GM21717 (cell line): ENCODE data around the gene TBC1D22A.
"Not testable (repeated sequence)": the region's sequence is repeated elsewhere in the genome, so short reads cannot be mapped to it uniquely, and the experiment has no call there.

Source experiments
- ATAC-seq: cut with Tn5 transposase; IDR thresholded peaks from one replicate; pipeline ENCODE4 v1.9.1; 2021; ENCODE audit warnings: mild to moderate bottlenecking, moderate library complexity; ENCODE audit not compliant: unreplicated experiment

Gene TBC1D22A

DNA sequence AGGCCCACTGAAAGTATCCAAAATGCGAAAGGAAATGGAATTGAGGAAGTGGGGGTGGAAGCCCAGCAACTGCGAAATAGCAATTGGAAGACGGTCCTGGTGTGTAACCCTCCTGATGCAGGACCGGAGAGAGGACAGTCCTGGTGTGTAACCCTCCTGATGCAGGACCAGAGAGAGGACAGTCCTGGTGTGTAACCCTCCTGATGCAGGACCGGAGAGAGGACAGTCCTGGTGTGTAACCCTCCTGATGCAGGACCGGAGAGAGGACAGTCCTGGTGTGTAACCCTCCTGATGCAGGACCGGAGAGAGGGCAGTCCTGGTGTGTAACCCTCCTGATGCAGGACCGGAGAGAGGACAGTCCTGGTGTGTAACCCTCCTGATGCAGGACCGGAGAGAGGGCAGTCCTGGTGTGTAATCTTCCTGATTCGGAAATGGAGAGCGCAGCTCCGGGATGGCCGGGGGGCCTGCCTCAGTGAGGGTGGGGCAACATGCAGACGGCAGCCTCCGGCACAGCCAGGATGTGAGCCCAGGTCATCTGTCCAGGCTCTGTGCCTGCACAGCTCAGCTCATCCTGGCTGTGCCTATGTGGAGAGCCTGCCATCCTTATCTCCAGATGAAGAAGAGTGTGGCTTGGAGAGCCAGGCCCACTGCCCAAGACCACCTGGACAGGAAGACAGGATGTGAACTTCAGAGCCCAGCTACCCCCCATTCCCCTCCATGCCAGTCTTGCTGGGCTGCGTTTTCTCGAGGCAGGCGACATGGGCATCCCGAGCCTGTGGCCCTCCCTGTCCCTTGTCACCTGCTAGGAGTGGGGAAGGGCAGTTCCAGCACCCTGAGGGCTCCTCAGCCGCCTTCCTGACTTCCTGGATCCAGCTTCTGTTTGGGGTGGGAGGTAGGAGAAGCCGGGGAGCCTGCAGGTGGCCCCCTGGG, 408.3 kb downstream of the TBC1D22A start:
- ATAC-seq: not testable (repeated sequence)

DNA sequence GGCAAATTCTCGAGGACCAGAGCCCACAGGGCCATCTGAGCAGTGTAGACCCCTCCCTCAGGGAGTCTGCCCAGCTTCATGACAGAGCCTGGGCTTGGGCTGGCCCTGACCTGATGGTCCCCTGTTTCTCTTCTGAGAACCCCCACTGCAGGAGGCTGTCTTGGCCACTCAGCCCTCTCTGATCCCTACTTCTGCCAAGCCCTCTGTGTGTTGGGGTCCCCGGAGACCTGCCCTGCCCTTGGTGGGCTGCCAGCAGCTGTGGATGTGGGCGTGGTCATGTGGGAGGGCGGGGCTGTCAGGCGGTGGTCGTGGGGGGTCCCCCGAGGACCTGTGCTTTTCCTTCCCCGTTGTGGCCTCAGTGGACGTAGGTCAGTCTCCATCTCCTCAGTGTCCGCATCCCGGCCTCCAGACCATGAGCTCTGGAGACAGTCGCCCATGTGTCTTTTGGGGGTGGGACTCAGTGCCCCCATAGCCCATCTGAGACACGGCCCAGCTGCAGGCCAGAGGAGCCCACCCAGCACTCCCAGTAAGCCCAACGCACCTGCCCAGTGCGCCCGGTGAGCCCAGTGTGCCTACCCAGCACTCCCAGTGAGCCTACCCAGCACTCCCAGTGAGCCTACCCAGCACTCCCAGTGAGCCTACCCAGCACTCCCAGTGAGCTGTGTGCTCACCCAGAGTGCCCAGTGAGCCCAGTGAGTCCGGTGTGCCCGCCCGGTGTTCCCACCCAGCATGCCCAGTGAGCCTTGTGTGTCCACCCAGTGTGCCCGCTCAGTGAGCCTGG, 409.2 kb downstream of the TBC1D22A start:
- no peak for ATAC-seq

DNA sequence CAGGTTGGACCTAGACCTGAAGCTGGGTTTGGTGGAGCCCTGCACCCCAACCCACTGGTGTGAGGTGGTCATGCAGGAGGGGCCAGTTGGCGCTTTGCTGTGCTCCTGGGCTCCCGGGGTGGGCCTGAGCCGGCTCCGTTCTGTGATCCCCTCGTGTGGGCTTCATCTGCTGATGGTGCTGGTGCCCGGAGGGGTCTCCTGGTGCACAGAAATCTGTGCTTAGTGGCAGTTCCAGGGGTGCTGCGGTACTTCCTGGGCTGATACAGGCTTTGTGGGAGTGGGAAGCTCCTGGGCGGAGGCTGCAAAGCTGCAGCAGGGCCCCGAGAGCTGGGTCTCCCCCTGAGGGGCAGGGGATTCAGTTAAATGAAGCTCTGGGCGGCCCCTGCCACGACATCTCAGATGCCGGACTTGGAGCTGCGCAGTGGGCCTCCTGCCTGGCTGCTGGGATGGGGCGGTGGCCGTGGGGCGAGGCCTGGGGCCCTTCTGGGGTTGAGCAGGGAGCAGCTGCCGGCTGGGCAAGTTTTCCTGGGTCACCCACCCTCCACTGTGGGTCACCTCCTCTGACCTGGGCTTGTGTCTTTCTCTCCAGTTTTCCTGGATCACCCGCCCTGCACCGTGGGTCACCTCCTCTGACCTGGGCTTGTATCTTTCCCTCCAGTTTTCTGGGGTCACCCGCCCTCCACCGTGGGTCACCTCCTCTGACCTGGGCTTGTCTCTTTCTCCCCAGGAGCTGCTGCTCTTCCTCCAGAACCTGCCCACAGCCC, 410.5 kb downstream of the TBC1D22A start:
- ATAC-seq: no peak

DNA sequence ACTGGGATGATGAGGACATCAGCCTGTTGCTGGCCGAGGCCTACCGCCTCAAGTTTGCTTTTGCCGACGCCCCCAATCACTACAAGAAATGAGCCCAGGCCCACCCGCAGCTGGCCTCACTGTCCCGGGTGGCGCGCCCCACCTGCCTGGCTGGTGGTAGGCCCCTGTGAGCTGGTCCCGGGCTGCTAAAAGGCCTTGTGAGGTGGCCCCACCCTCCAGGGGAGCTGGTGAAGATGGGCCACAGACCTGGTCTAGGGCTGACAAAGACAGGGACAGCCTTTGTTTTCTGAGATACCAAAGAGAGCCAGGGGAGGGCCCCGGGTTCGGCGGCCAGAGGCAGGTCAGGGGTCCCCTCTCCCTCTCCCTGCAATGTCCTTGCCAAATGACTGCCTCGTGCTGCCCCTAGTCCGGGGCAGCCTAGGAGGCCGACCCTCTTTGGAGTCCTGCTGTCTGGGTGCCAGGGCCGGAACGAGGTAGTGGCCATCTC, 411.1 kb downstream of the TBC1D22A start:
- ATAC-seq: no peak

DNA sequence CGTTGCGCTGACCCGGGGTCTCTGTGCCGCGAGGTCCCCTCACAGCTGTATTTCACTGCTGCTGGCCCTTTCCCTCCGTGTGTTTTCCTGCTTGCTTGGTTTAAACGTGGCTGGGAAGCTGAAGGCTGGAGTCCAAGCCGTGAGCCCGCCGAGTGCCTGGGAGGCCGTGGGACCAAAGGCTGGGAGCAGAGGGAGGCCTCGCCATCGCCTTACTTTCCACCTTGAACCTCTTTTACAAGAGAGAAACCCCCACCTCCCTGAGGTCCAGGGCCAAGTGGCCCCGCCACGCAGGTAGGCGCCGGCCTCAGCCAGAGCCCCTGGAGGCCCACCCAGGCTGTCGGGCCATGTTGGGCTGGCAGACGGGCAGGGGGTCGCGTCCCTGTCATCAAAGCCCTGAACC, 411.6 kb downstream of the TBC1D22A start:
- no peak for ATAC-seq

DNA sequence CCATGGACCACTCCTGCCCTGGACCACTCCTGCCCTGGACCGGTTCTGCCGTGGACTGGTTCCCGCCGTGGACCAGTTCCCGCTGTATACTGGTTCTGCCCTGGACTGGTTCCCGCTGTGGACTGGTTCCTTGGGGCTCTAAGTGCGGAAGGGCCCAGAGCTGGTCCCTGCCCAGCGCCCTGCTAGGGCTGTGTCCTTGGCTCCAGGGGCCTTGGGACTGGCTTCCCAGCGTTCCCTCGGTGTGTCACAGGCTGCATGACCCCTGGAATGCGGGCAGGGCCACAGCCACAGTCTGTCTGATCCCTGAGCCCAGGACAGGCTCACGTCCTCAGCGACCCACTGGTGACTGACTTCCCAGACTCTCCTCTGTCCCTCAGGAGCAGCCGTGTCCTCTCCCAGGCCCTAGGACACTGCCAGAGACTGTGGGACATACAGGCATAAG, 412.2 kb downstream of the TBC1D22A start:
- no peak for ATAC-seq

DNA sequence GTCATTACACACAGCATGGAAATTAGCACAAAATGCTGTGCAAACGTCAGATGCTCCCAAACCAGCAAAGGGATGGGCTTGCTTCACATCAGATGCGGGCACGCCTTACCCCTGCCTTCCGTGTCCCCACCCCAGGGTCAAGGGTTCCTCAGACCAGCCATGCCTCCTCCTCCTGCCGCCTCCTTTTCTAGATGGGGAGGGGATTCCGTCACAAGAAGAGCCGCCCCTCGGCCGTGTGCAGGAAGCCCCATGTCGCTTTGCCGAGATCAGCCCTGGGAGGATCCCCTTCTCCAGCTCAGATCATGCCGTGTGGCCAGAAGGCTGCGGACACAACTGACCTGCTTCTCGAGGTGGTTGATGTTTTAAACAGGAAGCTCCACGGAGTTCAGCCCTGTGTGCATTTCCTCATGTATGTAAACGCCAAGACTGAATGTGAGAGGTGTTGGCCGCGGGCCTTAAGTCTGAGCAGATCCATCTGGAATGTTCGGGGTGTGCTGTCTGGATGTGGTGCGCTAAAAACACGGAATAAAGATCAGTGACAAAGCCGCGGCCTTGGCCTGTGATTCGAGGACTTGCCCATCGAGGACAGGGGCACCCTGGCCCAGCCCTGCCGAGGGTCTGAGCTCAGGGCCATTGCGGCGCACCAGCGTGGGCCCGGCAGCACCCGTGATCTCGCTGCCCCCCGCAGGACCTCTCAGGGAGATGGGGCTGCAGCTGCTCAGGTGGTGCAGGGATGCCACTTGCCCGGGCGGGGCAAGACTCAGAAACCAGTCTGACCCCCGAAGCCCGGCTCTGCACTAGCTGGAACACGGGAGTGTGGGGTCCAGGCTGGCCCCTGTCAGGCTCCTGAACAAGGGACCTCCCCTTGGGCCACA, 412.9 kb downstream of the TBC1D22A start:
- no peak for ATAC-seq

DNA sequence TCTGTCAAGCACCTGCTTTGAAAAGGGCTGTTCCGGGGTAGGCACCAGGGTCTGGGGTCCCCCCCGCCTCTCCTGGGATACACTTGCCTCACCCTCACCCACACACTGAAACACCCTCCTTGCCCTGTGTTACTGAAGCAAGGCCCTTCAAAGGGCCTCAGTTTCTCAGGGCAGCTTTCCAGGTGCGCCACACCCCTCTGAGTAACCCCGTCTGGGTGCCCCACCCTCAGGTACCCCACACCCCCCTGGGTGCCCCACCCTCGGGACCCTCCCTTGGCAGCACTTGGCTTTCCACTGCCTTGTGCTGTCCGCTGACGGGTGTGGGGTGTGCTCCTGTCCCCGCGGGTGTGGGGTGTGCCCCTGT, 413.6 kb downstream of the TBC1D22A start:
- no peak for ATAC-seq

DNA sequence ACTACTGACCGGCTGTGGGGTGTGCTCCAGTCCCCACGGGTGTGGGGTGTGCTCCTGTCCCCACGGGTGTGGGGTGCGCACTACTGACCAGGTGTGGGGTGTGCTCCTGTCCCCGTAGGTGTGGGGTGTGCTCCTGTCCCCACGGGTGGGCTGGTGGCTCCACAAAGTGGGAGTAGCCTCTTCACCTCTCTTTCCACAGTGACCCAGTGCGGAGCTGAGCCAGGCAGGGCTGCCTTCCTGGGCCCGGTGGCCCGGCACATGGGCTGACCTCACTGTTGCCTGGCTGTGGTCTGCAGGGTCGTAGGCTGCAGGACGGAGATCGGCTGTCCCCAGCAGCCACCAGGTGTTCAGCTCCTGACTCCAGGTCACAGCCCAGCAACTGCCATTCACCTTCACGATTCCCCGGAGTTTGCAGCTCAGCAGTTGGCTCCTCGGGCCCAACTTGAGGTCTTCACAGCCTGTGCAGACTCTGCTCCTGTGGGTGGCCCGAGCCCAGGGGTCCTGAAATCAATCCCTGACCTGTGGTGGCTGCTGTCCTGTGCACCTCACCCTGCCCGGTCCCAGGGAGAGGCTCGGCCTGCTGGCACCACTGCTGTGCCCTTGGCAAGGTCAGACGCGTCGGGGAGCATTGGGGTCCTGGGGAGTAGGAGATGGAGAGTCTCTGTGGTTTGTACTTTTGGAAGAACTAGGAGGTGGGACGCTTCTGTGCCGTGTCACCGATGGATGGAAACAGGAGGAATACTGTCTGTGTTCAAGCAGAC, 414.3 kb downstream of the TBC1D22A start:
- ATAC-seq: no peak

DNA sequence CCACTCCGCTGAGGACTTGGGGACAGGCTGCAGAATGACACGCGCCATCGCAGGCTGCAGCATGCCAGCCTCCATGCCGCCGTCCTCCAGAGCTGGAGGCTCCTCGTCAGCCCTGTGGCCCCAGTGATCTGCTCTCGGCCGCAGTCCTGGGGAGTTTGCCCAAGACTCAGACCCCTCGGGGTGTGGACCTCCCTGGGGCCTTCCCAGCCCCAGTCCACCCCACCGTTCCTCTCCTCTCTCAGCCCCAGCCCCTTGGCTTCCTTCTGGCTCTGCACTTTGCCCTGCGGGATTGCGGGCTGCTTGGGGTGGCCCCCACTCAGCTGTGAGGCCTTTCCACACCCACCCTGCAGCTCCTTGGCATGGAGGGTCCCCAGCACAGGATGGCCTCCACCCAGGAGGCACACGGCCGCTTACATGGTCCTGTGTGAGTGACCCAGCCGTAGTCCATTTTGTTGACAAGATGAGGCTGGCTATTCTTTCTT, 414.9 kb downstream of the TBC1D22A start:
- ATAC-seq: no peak

DNA sequence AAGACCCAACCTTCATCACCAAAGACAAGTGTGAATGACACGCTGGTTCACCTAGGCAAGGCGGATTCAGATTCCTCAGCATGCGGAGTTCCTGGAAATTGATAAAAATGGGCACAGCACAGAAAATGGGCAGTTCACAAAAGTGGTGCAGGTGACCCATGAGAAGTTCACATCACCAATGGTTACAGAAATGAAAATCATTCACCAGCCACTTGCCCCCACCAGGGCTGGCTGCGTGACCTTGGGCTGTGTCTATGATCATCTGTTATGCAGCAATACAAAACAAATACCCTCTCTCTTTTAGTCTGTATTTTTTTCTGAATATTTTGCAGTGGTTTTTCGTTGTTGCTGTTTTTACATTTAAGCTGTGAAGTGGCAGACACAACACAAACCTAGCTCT, 415.9 kb downstream of the TBC1D22A start:
- no peak for ATAC-seq

DNA sequence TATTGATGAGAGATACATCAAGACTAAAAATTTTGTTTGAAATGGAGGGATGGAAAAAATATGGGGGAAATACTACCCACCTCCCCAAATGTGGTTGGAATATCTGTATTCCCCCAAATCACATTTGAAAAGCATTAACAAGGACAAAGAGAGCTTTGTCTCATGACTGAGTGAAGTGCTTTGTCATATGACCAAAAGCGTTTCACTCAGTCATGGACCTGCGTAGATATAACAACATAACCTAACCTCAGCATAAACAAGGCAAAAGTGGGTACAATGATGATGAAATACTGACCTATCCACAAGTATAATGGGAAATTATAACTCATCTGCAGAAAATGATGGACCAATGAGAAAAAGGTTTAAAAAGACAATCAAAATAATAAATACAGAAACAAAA, 418.3 kb downstream of the TBC1D22A start:
- no peak for ATAC-seq

DNA sequence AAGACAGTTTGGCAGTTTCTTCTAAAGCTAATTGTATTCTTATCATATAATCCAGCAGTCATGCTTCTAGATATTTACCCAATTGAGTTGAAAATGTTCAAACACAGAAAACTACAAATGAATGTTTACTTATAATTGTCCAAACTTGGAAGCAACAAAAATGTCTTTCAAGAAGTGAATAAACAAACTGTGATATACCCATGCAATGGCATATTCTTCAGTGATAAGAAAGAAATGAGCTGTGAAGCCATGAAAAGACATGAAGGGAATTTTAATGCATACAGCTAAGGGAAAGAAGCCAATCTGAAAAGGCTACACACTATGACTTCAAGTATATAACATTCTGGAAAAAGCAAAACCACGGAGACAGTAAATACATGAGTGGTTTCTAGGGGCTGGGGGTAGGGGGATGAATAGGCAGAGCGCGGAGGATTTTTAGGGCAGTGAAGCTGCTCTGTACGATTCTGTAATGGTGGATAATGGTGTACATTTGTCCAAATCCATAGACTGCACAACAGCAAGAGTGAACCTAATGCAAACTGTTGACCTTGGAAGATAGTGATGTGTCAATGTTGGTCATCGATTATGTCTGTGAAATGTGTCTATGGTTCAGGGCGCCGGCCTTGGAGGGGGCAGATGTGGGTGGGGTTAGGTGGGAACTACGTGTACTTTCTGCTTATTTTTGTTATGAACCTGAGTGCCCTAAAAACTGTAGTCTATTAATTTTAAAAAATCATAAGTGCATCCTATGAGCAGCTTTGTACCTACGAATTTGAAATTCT, 424.9 kb downstream of the TBC1D22A start:
- ATAC-seq: no peak

DNA sequence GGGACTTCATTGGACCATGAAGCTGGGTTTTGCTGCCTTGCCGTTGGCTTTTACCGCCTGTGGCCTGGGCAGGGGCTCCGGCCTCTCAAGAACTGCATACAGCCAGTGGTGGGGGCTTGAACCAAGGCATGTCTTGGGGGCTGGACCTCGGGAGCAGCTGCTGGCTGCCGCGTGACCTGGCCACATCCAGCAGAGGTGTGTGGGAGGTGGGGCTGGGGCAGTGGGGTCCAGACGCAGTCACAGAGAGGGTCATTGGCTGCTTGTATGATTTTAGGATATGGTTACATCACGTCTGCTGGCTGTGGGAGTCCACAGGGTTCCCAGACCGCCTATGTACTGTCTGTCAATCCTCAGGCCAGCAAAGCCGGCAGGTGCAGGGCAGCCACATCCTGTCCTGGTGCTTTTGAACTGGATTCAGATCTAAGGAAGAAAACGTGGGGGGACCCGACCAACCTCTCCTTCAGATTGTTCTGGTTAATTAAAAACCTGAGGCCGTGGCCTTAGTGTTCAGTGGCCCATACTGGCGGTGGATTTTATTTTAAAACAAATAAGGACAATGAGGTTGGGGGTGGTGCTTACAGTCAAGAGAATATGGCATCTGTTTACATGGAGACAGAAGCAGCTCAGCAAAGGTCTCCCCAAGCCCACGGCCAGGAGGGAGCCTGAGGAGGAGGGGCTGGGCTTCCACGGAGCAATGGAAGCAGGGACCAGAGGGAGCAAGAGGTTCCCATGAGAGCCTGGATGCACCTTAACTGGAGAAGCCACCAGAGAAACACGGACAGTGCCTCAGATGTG, 426.0 kb downstream of the TBC1D22A start:
- no peak for ATAC-seq

DNA sequence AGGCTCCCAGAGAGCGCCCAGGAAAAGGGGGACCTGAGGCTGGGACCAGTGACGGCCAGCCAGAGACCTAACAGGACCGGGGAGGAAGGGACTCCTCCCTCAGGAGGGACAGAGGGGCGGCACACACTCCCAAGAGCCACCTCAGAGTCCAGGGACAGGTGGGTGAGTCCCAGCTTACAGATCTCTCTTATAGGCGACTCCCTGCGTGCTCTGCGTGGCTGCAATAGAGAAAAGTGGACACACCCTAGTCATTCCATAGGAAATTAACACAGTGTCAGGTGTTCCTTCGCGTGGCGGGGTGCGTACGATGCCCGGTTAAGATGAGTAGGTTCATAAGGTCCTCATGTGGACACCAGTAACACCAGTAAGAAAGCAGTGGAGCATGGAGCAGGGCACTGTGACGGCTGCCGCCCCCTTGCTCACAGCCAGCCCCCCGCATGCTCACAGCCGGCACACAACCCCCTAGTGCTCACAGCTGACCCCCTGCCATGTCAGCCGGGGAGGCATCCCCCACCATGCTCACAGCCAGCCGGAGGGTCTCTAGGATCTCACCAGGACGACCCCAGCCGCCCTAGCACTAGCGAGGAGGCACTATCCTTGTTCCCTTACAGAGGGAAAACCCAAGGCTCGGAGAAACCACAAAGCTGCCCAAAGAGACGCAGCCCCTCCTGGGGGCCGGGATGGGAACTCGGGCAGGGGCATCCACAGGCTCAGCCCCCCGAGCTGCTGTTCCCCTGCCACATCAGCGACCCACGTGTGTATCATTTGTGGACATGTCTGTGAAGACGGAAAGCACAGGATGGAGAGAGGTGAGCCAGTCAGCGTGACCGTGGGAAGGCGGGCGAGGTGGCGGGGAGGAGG, 426.8 kb downstream of the TBC1D22A start:
- no peak for ATAC-seq

DNA sequence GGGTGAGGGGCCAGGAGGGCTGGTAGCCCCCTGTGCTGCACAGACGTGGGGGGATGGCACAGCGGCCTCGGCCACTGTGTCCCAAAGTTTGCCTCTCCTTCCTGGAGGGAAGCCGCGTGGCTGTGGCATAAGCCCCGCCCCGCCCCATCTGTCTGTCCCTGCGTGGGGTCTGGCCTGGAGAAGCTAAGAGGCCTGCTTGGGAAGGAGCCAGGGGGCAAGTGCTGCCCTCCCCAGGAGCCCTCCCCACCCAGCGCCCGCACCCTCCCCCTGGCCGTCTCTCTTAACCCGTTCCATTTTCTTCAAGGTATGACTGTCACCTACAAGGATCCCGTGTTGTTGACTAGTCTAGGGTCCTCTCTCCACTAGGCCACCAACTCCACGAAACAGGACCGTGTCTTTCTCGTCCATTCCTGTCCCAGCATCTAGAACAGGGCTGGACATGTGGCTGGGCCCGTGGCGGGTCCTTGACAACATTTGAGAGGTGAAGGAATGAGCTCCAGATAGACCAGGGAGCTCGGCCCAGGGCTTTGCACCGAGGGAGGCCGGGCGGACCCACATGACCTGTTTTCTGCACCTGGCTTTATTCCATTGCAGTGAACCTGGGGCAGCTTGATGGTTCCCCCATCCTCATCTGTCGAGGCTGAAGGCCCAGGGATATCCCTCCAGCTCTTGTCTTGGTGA, 428.0 kb downstream of the TBC1D22A start:
- ATAC-seq: no peak
